HCT116 (cell line): Measurements from ENCODE around the gene KCNJ10. TPM values are rescaled to one million over a fixed set of nuclear protein-coding genes. Genes with fewer than 3 reads are reported as not detected.

ENCODE experiments used
- ATAC-seq: fragments of 200-7000 bp; cut with Tn5 transposase; 2 replicates; pipeline ENCODE4 v1.9.1; 2020; ENCODE audit warnings: mild to moderate bottlenecking, moderate library complexity
- BruUV-seq: library from RNA; stranded (reverse); fragments of 400-500 nt; replicated peaks from 2 replicates; lab custom pipeline; 2021; lab: Mats Ljungman, UMichigan
- CTCF ChIA-PET: fragments of 300-600 bp; sonication (Branson Sonifier 250); formaldehyde crosslinking; loops from one replicate; lab custom pipeline; 2021; ENCODE audit warnings: antibody characterized with exemption; lab: Charles Lee
- POLR2A ChIA-PET: fragments of 300-600, 350-600 bp; sonication (Branson Sonifier 250); formaldehyde crosslinking; loops from one replicate; lab custom pipeline; 2021; ENCODE audit warnings: antibody characterized with exemption; lab: Charles Lee
- RAD21 ChIA-PET, 2 experiments: fragments of 300-600 bp; sonication (Branson Sonifier 250); formaldehyde crosslinking; loops; one replicate each; lab custom pipeline; 2023; ENCODE audit warnings: low total read pairs in 2 of 2; ENCODE audit not compliant: uncharacterized antibody in 2 of 2, unreplicated experiment in 2 of 2, low non-redundant PET in 1 of 2; lab: Charles Lee
- DNase-seq: peaks from one replicate; pipeline ENCODE4 v3.0.0-alpha.2; 2010; ENCODE audit warnings: low read depth, low spot score
- H2AFZ ChIP-seq: fragments of 200-600 bp; shearing (Covaris generic), sonication (generic); 2 replicates; pipeline ENCODE4 v1.6.1; 2017; ENCODE audit warnings: low read depth, mixed run types, mixed read lengths, antibody characterized with exemption, low read length; ENCODE audit not compliant: poor library complexity, severe bottlenecking
- H3K27ac ChIP-seq: 2 replicates; pipeline ENCODE4 v1.5.1; 2012; ENCODE audit warnings: low read depth, low read length
- H3K27me3 ChIP-seq: fragments of 200-600 bp; sonication (generic); 2 replicates; pipeline ENCODE4 v1.6.1; 2016; ENCODE audit warnings: mixed run types, low read length, mixed read lengths; ENCODE audit not compliant: insufficient read depth
- H3K36me3 ChIP-seq, 2 experiments: fragments of 200-500 bp in 1 of 2; fragments of 200-600 bp in 1 of 2; sonication (Bioruptor generic) in 1 of 2; sonication (generic) in 1 of 2; 2 replicates each; pipeline versions ENCODE4 v1.5.1 to v1.6.1; 2014 to 2016; ENCODE audit warnings: low read length in 2 of 2, inconsistent platforms in 1 of 2, mixed read lengths in 1 of 2, mixed run types in 1 of 2; ENCODE audit not compliant: insufficient read depth in 2 of 2, control insufficient read depth in 1 of 2
- H3K4me1 ChIP-seq, 2 experiments: fragments of 200-600 bp in 1 of 2; sonication (generic) in 1 of 2; 2 replicates each; pipeline versions ENCODE4 v1.5.1 to v1.6.1; 2012 to 2017; ENCODE audit warnings: low read length in 2 of 2, inconsistent platforms in 1 of 2, mild to moderate bottlenecking in 1 of 2, mixed read lengths in 1 of 2, mixed run types in 1 of 2, moderate library complexity in 1 of 2; ENCODE audit not compliant: insufficient read depth in 2 of 2, control insufficient read depth in 1 of 2
- H3K4me2 ChIP-seq: fragments of 200-600 bp; sonication (generic); 2 replicates; pipeline ENCODE4 v1.6.1; 2017; ENCODE audit warnings: mixed run types, low read length, mixed read lengths
- H3K4me3 ChIP-seq, 2 experiments: fragments of 200-600 bp in 1 of 2; sonication (generic) in 1 of 2; replicated peaks in 1 of 2; 2 replicates each; pipeline ENCODE4 v1.5.1; 2011 to 2016; ENCODE audit warnings: low read length in 2 of 2, control low read depth in 1 of 2, low read depth in 1 of 2, mild to moderate bottlenecking in 1 of 2, mixed read lengths in 1 of 2, mixed run types in 1 of 2
- H3K79me2 ChIP-seq: fragments of 200-600 bp; sonication (generic); 2 replicates; pipeline ENCODE4 v1.6.1; 2017; ENCODE audit warnings: mild to moderate bottlenecking, mixed run types, low read length, moderate library complexity, mixed read lengths; ENCODE audit not compliant: insufficient read depth
- H3K9ac ChIP-seq: fragments of 200-600 bp; sonication (generic); 2 replicates; pipeline ENCODE4 v1.6.1; 2016; ENCODE audit warnings: low read length, mixed read lengths
- H3K9me2 ChIP-seq: fragments of 200-600 bp; sonication (generic), shearing (Covaris generic); 2 replicates; pipeline ENCODE4 v1.6.1; 2017; ENCODE audit warnings: mixed run types, mild to moderate bottlenecking, moderate library complexity; ENCODE audit not compliant: insufficient read depth
- H3K9me3 ChIP-seq, 2 experiments: fragments of 200-500 bp in 1 of 2; fragments of 200-600 bp in 1 of 2; sonication (Bioruptor generic) in 1 of 2; sonication (generic) in 1 of 2; 2 replicates each; pipeline ENCODE4 v1.6.1; 2014 to 2017; ENCODE audit warnings: low read length in 2 of 2, mixed read lengths in 2 of 2, inconsistent platforms in 1 of 2, low read depth in 1 of 2, mild to moderate bottlenecking in 1 of 2, mixed run types in 1 of 2, moderate library complexity in 1 of 2; ENCODE audit not compliant: control insufficient read depth in 1 of 2, insufficient read depth in 1 of 2
- H4K20me1 ChIP-seq: fragments of 200-600 bp; sonication (generic), shearing (Covaris generic); 2 replicates; pipeline ENCODE4 v1.6.1; 2017; ENCODE audit warnings: mixed run types, mild to moderate bottlenecking, moderate library complexity; ENCODE audit not compliant: insufficient read depth
- ATF3 ChIP-seq: IDR thresholded peaks from 2 replicates; pipeline ENCODE4 v1.6.1; 2012
- CBX3 ChIP-seq: IDR thresholded peaks from 2 replicates; pipeline ENCODE4 v1.6.1; 2012; ENCODE audit warnings: low read depth
- CEBPB ChIP-seq: IDR thresholded peaks from 2 replicates; pipeline ENCODE4 v1.6.1; 2012; ENCODE audit warnings: low read depth
- CTCF ChIP-seq, 3 experiments: fragments of 200-600 bp in 1 of 3; sonication (generic) in 1 of 3; IDR thresholded peaks in 2 of 3; conservative IDR thresholded peaks in 1 of 3; 2 replicates each; pipeline ENCODE4 v1.5.1; 2012 to 2017; ENCODE audit warnings: low read depth in 2 of 3, low read length in 2 of 3, antibody characterized with exemption in 1 of 3, borderline replicate concordance in 1 of 3, control low read depth in 1 of 3, mild to moderate bottlenecking in 1 of 3, mixed read lengths in 1 of 3, mixed run types in 1 of 3, moderate library complexity in 1 of 3; ENCODE audit not compliant: insufficient read depth in 1 of 3
- ELF1 ChIP-seq: IDR thresholded peaks from 2 replicates; pipeline ENCODE4 v1.6.1; 2012; ENCODE audit warnings: low read depth, borderline replicate concordance
- EZH2 ChIP-seq: fragments of 200-600 bp; sonication (generic); IDR thresholded peaks from 2 replicates; pipeline ENCODE4 v1.6.1; 2017; ENCODE audit warnings: antibody characterized with exemption, mixed run types
- EZH2phosphoT487 ChIP-seq: fragments of 200-600 bp; IDR thresholded peaks from 2 replicates; pipeline ENCODE4 v1.6.1; 2018; ENCODE audit warnings: antibody characterized with exemption, borderline replicate concordance
- FOSL1 ChIP-seq: IDR thresholded peaks from 2 replicates; pipeline ENCODE4 v1.6.1; 2012; ENCODE audit warnings: low read depth
- JUND ChIP-seq: IDR thresholded peaks from 2 replicates; pipeline ENCODE4 v1.6.1; 2012
- POLR2A ChIP-seq: IDR thresholded peaks from 2 replicates; pipeline ENCODE4 v1.7.0; 2011; ENCODE audit warnings: borderline replicate concordance; ENCODE audit not compliant: insufficient read depth, insufficient read length; ENCODE audit errors: extremely low read depth
- POLR2AphosphoS5 ChIP-seq: IDR thresholded peaks from 2 replicates; pipeline ENCODE4 v1.6.1; 2011; ENCODE audit warnings: mild to moderate bottlenecking, low read depth, low read length, moderate library complexity
- RAD21 ChIP-seq: IDR thresholded peaks from 2 replicates; pipeline ENCODE4 v1.6.1; 2012; ENCODE audit warnings: low read depth, mild to moderate bottlenecking
- SIN3A ChIP-seq: IDR thresholded peaks from 2 replicates; pipeline ENCODE4 v1.6.1; 2012; ENCODE audit warnings: low read depth
- SP1 ChIP-seq: IDR thresholded peaks from 2 replicates; pipeline ENCODE4 v1.6.1; 2012; ENCODE audit warnings: low read depth
- SRF ChIP-seq: IDR thresholded peaks from 2 replicates; pipeline ENCODE4 v1.6.1; 2012; ENCODE audit warnings: low read depth
- YY1 ChIP-seq: IDR thresholded peaks from 2 replicates; pipeline ENCODE4 v1.6.1; 2011; ENCODE audit warnings: low read length, low read depth, moderate library complexity, mild to moderate bottlenecking; ENCODE audit not compliant: insufficient replicate concordance; ENCODE audit errors: extremely low read depth
- ZBTB33 ChIP-seq: IDR thresholded peaks from 2 replicates; pipeline ENCODE4 v1.6.1; 2011; ENCODE audit warnings: mild to moderate bottlenecking, low read length, moderate library complexity; ENCODE audit not compliant: insufficient replicate concordance; ENCODE audit errors: extremely low read depth
- ZFX ChIP-seq: fragments of 450-650 bp; IDR thresholded peaks from 2 replicates; pipeline ENCODE4 v1.6.1; 2017
- intact Hi-C: fragments of 100-400 bp; cut with micrococcal nuclease; formaldehyde crosslinking; loops from 2 replicates; pipeline ENCODE4 v1.10.0; 2022
- total RNA-seq: library from RNA; stranded (reverse); gene quantifications from one replicate; pipeline ENCODE4 v1.2.1, GENCODE V29; 2021; ENCODE audit not compliant: unreplicated experiment

The KCNJ10 gene
- total RNA-seq, 1 experiment from 2014 or later = 0.57 TPM

- no peak overlapping the region for H3K4me2 ChIP-seq
- BruUV-seq = no TSS peak
- no peak overlapping the region for H3K27ac ChIP-seq
- DNase-seq = no peak
- H3K79me2 ChIP-seq = no peaks in the 10 kb centered on the region
- no peaks in the 10 kb centered on the region for H3K27me3 ChIP-seq
- intact Hi-C loops = no loop called here
- ChIA-PET POLR2A (no interaction called here), CTCF (interaction anchor here (6.2 kb wide), 1 partner anchor 11 kb away, joined by 52 read pairs; no protein-coding TSS in a partner anchor), RAD21 (no interaction called here)
- no peaks in the 10 kb centered on the region for H4K20me1 ChIP-seq
- TF ChIP-seq POLR2A (no peak), SRF (no peak), EZH2 (no peak)
- no peak overlapping the region for H3K4me3 ChIP-seq
- H3K9me2 ChIP-seq = no peaks in the 10 kb centered on the region
- H2AFZ ChIP-seq = no peak overlapping the region
- peaks cover 0 to 6% of the 10 kb centered on the region in 2 experiments; a peak in 1 of 4 replicates for H3K4me1 ChIP-seq
- no peak overlapping the region for H3K9ac ChIP-seq
- ATAC-seq = no peak
- no peaks in the 10 kb centered on the region for H3K9me3 ChIP-seq
- no peaks in the 10 kb centered on the region for H3K36me3 ChIP-seq
These were observed 51.6 kb downstream of the KCNJ10 start for GRCh38 chr1:160018347-160018746.

GRCh38 chr1:160017592-160017991 is 52.4 kb downstream of the KCNJ10 start:
- no TSS peak for BruUV-seq
- POLR2A ChIA-PET = no interaction called here
- no peak for TF ChIP-seq EZH2phosphoT487
- no peak for TF ChIP-seq CTCF (IDR thresholded peaks at IDR 0.05 in 2 of 3, conservative IDR thresholded peaks at IDR 0.05 in 1 of 3; ENCODE audit: borderline replicate concordance in 1 of 3, insufficient read depth in 1 of 3, low read depth in 2 of 3, low read length in 2 of 3)
- no peak for TF ChIP-seq ATF3
- no peak for TF ChIP-seq SP1
- no peak for TF ChIP-seq FOSL1
- no peak for TF ChIP-seq SRF
- TF ChIP-seq POLR2AphosphoS5 = no peak
- no peak for TF ChIP-seq ELF1
- no peak for TF ChIP-seq CBX3
- no peak for TF ChIP-seq RAD21
- TF ChIP-seq POLR2A = no peak
- TF ChIP-seq CEBPB = no peak
- no peak for TF ChIP-seq YY1
- TF ChIP-seq JUND = no peak
- TF ChIP-seq SIN3A = no peak
- TF ChIP-seq ZFX = no peak
- no peak for TF ChIP-seq ZBTB33

More at GRCh38 chr1:160017592-160017991, 52.4 kb downstream of the KCNJ10 start:
- H3K27ac ChIP-seq = no peak overlapping the region
- no peak overlapping the region for H3K4me2 ChIP-seq
- H4K20me1 ChIP-seq = no peaks in the 10 kb centered on the region
- H3K9me3 ChIP-seq = no peaks in the 10 kb centered on the region
- no peaks in the 10 kb centered on the region for H3K9me2 ChIP-seq
- H3K4me1 ChIP-seq = peaks cover 0 to 6% of the 10 kb centered on the region in 2 experiments; a peak in 1 of 4 replicates
- RAD21 ChIA-PET = no interaction called here
- H3K9ac ChIP-seq = no peak overlapping the region
- H3K36me3 ChIP-seq = no peaks in the 10 kb centered on the region
- H3K4me3 ChIP-seq = no peak overlapping the region
- intact Hi-C loops = no loop called here
- no peaks in the 10 kb centered on the region for H3K27me3 ChIP-seq
- CTCF ChIA-PET = interaction anchor here (6.2 kb wide), 1 partner anchor 10 kb away, joined by 52 read pairs; no protein-coding TSS in a partner anchor
- H2AFZ ChIP-seq = no peak overlapping the region
- DNase-seq = no peak
- ATAC-seq = no peak
- no peaks in the 10 kb centered on the region for H3K79me2 ChIP-seq
